Measurements from ENCODE around the gene KIF11.

The KIF11 gene

GRCh38 chr10:92615515-92615914, 22.6 kb downstream of the KIF11 start:
- Histone ChIP-seq H3K9me3 (ENCODE audit: control insufficient read depth, insufficient read depth, low read length) (no peaks in the 10 kb centered on the region), H3K9me2 (replicated peaks; ENCODE audit: control insufficient read depth, low read length) (no peaks in the 10 kb centered on the region), H3K4me2 (ENCODE audit: low read length) (no peak overlapping the region), H3K36me3 (ENCODE audit: control insufficient read depth, low read length) (peaks cover 87% of the 10 kb centered on the region), H3F3A (ENCODE audit: control insufficient read depth, insufficient read depth) (peaks cover 8% of the 10 kb centered on the region), H4K20me1 (ENCODE audit: control insufficient read depth, insufficient read depth, low read depth, low read length) (no peaks in the 10 kb centered on the region; the same call in 1 of the 2 replicates), H3K79me2 (ENCODE audit: control insufficient read depth, low read length) (peaks cover 46% of the 10 kb centered on the region), H3K27ac (ENCODE audit: low read depth, low read length) (no peak overlapping the region), H3K4me3 (ENCODE audit: low read length) (no peak overlapping the region), H3K4me1 (ENCODE audit: control insufficient read depth, low read length) (no peaks in the 10 kb centered on the region), H3K27me3 (ENCODE audit: control insufficient read depth, low read length) (no peaks in the 10 kb centered on the region)
- TF ChIP-seq EZH2phosphoT487 (IDR thresholded peaks at IDR 0.05; ENCODE audit: borderline replicate concordance, low read length) (no peak), CTCF (IDR thresholded peaks at IDR 0.05; ENCODE audit: low read depth, low read length, poor library complexity, severe bottlenecking) (no peak)

GRCh38 chr10:92619368-92619767, 26.4 kb downstream of the KIF11 start:
- H3K36me3 ChIP-seq (ENCODE audit: control insufficient read depth, low read length) = peaks cover 90% of the 10 kb centered on the region
- TF ChIP-seq CTCF (IDR thresholded peaks at IDR 0.05; ENCODE audit: low read depth, low read length, poor library complexity, severe bottlenecking) = no peak
- TF ChIP-seq EZH2phosphoT487 (IDR thresholded peaks at IDR 0.05; ENCODE audit: borderline replicate concordance, low read length) = no peak
- H3K9me3 ChIP-seq (ENCODE audit: control insufficient read depth, insufficient read depth, low read length) = no peaks in the 10 kb centered on the region

GRCh38 chr10:92627845-92628480, 35.0 kb downstream of the KIF11 start:
- no peak overlapping the region for H3K4me3 ChIP-seq (ENCODE audit: low read length)
- no peaks in the 10 kb centered on the region for H3K9me3 ChIP-seq (ENCODE audit: control insufficient read depth, insufficient read depth, low read length)
- H3K27ac ChIP-seq (ENCODE audit: low read depth, low read length) = no peak overlapping the region
- TF ChIP-seq CTCF (IDR thresholded peaks at IDR 0.05; ENCODE audit: low read depth, low read length, poor library complexity, severe bottlenecking) = no peak
- H3K4me1 ChIP-seq (ENCODE audit: control insufficient read depth, low read length) = no peaks in the 10 kb centered on the region
- H4K20me1 ChIP-seq (ENCODE audit: control insufficient read depth, insufficient read depth, low read depth, low read length) = no peaks in the 10 kb centered on the region
- H3K36me3 ChIP-seq (ENCODE audit: control insufficient read depth, low read length) = peaks cover 86% of the 10 kb centered on the region
- H3K27me3 ChIP-seq (ENCODE audit: control insufficient read depth, low read length) = no peaks in the 10 kb centered on the region
- peaks cover 21% of the 10 kb centered on the region for H3K79me2 ChIP-seq (ENCODE audit: control insufficient read depth, low read length)
- 0 out of 2 replicates have a peak, but pooled peaks cover 11% of the 10 kb centered on the region for H3F3A ChIP-seq (ENCODE audit: control insufficient read depth, insufficient read depth)
- no peak overlapping the region for H3K4me2 ChIP-seq (ENCODE audit: low read length)
- no peaks in the 10 kb centered on the region for H3K9me2 ChIP-seq (replicated peaks; ENCODE audit: control insufficient read depth, low read length)

More at GRCh38 chr10:92619368-92619767, 26.4 kb downstream of the KIF11 start:
- Histone ChIP-seq H3K27ac (ENCODE audit: low read depth, low read length) (no peak overlapping the region), H3K4me1 (ENCODE audit: control insufficient read depth, low read length) (no peaks in the 10 kb centered on the region), H3F3A (ENCODE audit: control insufficient read depth, insufficient read depth) (peaks cover 2% of the 10 kb centered on the region; the same call in 1 of the 2 replicates), H4K20me1 (ENCODE audit: control insufficient read depth, insufficient read depth, low read depth, low read length) (no peaks in the 10 kb centered on the region), H3K4me3 (ENCODE audit: low read length) (no peak overlapping the region), H3K79me2 (ENCODE audit: control insufficient read depth, low read length) (peaks cover 40% of the 10 kb centered on the region), H3K27me3 (ENCODE audit: control insufficient read depth, low read length) (no peaks in the 10 kb centered on the region), H3K9me2 (replicated peaks; ENCODE audit: control insufficient read depth, low read length) (no peaks in the 10 kb centered on the region), H3K4me2 (ENCODE audit: low read length) (no peak overlapping the region)

All from DOHH2 (cell line).